Stimulated activated CD4-positive, alpha-beta T cell treated with anti-CD3 and anti-CD28 coated beads, Interleukin-4, amount 100 ng/mL, for 24 hours (primary cell): ENCODE results near the gene TBCD.

Experiments
- DNase-seq: peaks from one replicate; pipeline ENCODE4 v3.0.0-alpha.2; 2020

The TBCD gene

DNA sequence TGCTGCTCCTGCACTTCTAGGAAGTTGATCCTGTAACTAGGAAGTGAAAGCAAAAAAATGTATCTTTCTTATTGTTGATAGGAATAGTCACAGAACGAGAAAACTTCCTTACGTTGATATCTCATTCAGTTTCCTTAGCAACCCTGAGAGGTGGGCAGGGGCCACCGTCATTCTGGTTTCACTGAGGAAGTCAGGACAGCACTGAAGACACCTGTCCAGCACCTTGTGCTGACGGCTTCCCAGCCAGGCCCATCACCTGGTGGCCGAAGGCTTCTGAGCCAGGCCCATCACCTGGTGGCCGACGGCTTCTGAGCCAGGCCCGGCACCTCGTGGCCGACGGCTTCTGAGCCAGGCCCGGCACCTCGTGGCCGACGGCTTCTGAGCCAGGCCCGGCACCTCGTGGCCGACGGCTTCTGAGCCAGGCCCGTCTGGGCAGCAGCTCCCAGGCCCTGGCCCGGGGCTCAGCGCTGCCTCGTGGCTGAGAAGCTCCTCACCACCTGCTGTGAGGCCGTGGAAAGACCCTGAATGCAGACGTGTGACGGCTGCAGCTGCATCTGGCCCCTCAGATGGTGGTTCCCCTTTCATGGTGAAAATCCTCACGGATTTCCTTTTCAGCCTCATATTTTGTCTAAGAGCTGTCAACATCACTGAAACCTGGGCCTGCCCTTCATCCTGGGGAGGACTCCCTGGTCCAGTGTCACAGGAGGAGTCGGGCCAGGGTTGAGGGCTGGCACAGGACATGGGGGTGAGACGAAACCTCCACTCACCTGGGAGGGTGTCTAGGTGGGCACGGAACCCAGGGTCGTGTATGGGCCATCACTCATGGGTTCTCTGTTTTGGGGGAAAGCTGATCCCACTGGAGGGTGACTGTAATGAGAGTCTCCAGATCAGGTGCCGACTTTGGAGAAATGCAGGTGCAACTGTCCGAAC, 121.0 kb downstream of the TBCD start:
- DNase-seq = no peak

DNA sequence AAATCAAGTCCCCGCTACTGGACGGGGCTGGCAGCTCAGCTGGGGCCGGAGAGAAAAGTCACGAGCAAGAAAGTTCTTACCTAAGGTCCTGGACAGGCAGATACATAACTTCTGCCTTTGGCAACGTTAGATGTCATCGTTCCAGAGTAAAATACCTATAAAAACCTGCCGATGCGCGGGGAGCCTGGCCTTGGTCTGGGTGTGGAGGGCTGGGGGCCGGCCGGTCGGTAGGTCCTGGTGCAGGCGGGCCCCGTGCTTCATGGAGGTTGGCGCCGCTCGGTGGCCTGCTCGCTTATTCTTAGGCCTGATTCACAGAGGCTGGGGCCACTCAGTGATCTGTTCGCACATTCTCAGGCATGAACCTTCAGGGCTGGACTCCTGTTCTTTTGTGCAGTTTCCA, 121.7 kb downstream of the TBCD start:
- DNase-seq = no peak

DNA sequence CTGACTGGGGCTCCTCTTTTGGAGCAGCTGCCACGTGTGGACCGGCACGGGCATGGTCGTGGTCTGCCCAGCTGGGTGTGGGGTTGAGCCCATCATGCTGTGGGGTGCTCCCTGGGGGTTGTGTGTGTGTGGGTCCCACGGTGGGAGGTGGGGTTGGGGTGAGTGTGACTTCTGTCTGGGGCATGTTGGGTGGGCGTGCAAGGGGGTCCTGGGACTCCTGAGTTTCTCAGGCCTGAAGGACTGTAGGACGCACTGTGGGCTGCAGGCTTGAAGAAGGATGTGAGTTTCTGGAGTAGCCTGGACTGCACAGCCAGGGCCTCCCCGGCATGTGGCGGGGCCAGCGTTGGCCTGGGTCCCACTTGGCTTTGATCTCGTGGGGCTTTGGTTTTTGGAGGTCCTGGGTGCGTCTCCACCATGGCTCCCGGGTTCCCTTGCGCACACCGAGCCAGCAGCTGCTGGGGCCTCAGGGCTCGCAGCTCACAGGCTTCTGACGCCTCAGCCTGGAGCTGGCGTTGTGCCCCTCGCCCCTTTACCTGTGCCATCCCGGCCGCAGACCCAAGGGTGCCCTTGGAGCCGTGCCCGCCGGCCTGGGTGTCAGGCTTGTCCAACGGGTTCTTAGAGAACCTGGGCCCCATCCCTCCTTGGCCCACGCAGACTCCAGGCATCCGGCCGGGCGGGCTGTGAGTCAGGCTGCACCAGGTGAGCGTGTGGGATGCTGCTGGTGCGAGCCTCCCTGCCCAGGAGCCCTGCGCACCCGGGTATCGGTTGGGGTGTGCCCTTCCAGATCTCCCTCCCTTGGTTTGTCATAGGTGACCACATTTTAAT, 122.4 kb downstream of the TBCD start:
- no peak for DNase-seq

DNA sequence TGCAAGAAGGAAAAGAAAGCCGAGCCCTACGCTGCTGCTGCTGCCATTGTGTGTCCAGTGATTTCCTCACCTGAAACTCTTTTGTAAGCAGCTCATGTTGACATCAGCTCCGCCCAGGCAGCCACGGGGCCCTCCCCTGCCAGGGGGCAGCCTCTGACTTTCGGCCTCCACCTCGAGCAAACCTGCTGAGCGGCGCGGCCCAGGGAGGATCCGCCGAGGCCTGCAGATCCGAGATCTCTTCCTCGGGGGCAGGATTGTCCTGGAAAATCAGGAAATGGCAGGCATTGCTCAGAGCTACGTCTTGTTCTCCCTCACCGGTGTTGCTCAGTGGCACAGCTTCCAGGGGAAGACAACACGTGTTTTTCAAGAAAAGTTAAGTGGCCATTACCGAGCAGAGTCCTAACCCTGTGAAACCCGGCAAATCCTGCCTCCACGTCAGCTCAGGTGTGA, 123.6 kb downstream of the TBCD start:
- no peak for DNase-seq

DNA sequence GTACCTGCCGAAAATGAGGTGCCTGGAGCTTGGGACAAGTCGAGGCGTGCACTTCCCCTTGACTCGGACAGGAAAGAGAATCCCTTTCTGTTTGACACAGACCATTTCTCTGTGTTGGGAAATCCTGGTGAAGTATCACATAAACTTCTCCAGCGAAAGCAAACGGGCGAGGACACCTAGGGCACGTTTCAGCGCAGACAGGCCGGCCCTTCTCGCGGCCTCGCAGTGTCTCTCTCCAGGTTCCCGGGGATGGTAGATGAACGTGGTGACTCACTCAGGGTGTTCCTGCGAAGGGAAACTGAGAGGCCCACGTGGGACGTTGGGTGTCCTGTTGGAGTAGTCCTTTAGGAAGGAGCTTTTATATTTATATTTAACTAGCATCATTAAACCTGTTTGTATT, 124.3 kb downstream of the TBCD start:
- DNase-seq = no peak

DNA sequence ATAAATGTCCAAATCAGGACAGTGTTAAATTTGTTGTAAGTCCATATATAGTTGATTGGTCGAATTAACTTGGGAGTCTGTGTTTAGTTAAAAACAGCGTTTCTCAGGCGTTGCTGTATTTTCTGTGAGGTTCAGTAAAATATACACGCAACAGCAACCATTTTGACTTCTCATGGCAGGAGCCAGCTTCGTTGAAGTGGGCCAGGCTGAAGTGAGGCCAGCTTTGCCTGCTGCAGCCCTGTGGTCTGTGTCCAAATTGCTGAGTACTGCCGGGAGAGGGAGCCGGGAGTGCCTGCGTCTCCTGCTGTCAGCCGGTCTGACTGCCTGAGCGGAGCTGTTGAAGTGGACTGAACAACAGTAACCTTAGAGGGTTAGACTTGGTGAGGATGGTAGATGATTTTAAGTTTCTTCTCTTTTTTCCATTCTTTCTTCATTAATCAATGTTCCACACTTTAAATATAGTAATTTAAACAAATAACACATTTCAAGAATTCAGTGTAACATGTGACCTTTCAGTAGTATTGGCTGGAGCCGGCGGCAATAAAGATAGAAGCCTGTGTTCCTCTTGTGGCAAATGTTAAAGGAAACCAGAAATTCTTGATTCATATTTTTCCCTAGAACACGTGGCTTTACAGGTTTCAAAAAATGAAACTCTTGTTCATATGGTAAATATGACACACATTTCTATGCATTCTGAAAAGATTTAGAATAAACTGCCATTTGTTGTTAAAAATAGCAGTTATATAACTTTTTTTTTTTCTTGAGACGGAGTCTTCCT, 124.9 kb downstream of the TBCD start:
- DNase-seq = no peak

DNA sequence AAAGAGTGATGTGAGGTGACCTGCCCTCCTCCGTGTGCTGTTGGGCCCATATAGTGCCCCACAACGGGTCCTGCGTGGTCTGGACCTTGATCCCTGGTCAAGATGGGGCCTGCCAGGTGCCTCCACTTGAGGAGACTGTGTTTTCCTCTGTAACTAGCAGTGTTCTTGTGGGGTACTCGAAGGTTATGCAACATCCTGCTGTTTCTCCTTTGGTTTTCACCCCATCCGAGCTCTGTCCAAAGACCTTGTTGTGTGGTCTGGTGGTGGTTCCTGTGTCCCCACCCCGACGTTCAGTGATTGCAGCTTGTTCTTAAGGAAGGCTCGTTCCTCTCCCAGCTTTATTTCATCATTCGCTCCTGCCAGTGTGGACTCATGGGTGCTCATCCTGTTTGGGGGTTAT, 126.7 kb downstream of the TBCD start:
- DNase-seq = no peak

DNA sequence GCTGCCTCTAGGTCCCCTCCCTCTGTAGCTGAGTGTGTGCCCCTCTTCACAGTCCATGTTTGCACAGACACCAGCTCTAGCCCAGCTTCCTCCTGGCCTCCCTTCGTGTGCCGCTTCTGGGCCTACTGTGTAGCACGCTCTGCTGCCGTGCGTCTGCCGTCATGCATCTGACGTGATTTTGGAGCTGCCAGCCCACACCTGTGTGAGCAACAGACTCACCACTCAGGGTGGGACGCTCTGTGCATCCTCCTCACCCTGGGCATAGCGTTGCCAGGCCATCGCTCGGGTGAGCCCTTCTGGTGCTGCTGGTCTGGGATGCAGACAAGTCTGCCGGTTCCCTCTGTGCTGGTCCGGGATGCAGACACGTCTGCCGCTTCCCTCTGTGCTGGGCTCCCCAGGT, 127.4 kb downstream of the TBCD start:
- no peak for DNase-seq

DNA sequence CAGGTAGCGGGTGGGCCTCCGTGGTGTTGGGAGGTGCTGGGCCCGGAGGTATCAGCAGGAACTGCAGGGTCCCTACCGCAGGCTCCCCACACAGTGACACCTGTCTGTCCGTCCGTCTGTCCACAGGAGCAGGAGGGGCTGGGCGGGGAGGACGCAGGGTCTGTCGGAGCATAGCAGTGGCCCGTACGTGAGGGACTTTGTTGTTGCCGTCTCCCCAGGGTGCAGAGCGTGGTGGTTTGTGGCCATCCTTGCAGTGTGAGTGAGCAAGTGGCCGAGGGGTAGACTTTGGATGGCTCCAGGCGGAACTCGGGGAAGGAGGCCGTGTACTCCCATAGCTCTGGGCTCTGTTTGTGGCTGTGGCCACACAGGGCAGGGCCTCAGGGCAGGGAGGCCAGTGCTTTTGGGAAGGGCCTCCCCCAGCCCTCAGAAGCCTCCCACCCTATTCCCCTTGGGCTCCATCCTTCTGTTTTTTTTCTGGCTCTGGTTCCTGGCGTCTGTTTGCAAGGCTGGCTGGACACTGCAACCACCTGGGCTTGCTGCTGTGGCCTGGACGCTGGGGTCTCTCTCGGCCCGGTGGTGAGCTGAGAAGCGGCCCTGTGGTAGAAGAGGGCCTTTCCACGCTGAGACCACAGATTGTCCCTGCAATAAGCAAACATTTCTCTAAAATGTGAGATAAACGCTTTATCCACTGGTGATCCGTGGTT, 128.9 kb downstream of the TBCD start:
- DNase-seq = no peak

DNA sequence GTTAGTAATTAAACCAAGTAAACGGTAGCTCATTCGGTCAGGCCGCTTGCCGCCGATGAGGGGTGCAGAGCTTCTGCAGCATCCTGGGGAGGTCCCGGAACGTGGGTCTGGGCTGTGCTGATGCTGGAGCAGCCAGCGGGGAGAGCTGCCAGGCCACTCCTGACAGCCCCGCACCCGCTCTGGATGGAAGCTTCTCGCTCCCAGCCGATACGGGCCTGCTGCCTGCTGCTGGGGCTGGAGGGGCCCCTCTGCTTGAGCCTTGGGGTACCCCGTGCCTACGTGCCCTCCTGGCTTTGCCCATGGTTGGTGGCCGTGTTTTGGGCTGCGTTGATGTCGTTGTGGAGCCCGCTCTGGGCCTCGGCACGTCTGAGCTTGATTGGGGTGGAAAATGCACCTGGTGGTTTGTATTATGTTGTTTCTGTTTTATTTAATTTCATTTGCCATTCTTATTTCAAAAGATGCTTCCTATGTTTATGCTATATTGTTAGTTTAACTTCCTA, 129.5 kb downstream of the TBCD start:
- DNase-seq = no peak

DNA sequence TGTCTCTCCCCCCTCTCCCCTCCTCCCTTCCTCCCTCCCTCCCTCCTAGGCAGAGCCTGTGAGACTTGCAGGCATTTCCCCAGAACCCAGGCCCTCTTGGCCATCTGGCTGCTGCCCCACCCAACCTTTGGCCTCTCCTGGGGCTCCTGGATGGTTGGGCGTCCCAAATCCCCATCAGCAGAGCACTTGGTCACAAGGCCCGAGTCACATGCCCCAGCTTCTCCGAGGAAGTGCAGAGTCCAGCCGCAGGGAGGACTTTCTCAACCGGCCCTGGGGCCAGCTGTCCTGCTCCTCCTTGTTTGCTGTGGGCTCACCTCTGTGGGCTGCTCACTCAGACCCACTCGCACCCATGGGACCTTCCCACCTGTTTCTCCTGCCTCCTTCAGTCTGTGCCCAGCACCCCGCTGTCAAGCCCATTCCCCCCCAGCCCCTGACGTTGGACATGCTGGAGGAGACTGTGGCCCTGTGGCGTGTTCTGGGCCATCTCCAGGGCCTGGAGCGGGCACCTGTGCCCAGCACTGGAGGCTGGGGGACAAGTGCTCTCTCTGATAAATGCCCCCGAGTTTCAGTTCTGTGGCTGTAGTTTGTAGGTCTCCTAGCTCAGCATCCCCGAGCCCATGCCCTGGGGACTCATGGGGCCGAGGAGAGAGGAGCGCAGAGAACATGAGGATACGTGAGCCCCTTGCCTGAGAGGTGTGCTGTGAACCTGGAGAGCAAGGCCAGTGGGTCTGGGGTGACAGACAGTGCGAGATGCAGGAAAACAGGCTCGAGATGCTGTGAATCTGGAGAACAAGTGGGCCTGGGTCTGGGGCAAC, 130.2 kb downstream of the TBCD start:
- DNase-seq = no peak

DNA sequence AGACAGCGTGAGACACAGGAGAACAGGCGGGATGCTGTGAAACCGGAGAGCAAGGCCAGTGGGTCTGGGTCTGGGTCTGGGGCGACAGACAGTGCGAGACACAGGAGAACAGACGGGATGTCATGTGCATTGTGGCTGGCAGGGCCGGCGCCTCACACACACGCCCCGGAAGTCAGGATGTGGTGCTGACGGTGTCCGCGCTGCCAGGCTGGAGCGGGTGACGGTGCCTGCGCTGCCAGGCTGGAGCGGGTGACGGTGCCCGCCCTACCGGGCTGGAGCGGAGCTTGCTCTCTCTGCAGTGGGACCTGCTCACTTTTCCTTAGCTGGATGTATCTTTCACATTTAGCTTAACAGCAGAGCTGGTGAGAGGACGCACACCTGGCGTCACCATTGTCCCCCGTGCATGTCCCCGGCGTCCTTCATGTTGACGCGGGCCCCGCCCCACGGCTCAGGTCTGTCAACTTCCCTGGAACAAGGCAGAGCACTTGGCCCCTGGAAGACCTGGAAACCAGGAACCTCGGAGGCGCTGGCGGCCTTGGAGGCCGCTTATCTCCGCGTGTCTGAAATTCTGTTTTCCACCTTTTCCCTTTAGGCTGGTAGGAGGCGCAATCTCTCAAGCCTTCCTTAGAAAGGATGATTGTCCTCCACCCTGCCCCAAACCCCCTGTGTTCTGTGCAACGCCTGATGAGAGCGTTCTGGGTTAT, 131.0 kb downstream of the TBCD start:
- DNase-seq = peak; percentile 71

DNA sequence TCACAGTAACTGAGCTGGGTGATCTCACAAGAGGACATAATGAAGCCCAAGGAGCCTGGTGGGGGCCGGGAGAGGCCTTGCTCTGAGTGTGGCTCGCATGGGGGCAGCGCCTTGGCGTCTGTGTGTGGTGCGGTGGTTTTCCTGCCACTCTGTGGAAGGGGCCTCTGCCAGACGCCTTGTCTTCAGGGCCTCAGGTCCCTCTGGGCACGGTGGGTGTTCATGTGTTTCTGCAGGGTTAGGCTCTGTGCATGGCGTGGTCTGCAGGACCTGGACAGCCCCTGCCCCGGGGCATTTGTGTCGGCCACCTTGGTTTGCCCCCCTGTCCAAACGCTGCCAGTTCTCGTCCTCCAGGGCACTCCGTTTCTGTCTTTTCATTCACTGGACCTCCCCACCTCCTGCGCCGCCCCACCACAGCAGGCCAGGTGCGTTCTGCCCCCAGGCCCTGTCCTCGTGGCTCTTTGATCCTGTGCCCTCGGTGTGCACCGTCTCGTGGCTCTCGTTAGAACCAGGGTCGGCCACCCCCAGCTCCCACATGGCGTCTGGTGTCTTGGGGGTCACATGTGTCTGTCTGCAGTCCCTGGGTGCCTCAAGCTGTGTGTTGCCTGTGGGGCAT, 131.7 kb downstream of the TBCD start:
- no peak for DNase-seq

DNA sequence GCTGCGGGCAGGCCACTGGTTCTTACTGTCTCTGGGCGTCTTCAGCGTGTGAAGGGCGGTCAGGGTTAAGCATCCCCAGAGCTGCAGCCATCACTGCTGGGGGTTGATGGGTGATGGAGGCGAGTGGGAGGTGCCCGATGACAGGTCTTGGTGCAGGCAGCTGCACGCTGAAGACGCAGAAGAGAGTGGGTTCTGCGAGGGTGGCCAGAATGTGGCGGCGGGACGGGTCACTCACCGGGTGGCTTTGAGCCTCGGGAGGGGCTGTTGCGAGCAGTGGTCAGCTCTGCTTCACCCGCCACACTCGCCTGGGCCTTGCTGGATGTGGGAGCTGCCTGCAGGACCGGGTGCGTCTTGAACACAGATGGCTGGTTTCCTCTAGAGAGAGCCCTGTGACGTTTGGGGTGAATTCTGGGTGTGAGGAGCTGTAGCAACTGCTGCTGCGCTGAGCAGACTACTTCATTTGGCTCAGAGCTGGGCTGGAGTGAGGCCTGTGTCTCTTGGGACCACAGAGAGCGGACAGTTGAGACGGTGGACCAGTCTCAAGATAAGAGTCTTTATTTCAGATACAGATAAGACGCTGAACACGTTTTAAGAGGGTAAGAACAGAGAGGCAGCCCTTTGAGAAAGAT, 132.6 kb downstream of the TBCD start:
- no peak for DNase-seq

DNA sequence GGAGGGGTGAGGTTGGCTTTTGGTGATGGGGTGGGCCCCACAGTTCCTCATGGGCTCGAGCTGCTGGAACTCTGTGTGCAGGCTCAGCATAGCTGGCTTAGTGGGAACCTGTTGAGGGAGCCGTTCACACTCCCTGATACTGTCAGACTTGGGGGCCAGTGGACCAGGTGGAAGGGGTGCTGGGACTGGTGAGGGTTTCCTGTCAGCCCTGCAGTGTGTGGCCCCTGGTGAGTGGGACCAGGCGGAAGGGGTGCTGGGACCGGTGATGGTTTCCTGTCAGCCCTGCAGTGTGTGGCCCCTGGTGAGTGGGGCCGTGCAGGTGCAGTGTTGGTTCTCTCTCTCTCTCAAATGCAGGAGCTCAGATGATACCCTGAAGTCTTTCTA, 133.1 kb downstream of the TBCD start:
- no peak for DNase-seq

DNA sequence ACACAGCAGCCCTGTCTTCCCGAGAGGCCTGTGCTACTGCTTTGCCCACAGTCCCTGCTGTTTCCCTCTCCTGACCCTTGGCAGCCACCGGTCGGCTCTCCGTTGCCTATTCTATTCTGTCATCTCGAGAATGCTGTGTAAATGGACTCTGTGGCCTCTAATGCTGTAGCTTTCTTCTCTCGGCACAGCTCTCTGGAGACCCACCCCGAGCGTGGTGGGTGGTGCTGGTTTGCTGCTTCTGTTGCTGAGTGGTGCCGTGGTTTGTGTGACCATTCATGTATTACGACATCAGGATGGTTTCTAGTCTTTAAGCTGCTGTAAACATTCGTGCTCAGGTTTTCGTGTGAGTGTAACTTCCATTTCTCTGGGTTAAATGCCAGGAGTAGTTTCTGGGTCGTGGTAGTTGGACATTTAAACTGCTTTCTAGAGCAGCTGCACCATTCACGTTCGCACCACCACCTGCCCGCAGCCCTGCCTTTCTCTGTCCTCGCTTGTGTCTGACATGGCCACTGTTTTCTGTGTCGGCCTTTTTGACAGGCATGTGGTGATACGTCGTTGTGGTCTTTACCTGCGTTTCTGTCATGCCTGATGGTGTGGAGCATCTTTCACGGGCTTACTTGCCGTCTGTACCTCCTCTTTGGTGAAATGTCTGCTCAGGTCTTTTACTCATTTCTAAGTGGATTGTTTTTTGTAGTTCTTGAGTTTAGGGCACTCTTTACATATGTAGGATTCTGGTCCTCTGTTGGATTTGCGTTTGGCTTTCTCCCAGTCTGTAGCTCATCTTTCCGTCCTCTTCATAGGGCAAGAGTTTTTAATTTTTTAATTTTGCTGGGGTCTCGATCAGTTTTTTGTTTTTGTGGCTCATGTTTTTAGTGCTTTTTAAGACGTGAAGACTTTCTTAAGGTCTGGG, 135.6 kb downstream of the TBCD start:
- no peak for DNase-seq

DNA sequence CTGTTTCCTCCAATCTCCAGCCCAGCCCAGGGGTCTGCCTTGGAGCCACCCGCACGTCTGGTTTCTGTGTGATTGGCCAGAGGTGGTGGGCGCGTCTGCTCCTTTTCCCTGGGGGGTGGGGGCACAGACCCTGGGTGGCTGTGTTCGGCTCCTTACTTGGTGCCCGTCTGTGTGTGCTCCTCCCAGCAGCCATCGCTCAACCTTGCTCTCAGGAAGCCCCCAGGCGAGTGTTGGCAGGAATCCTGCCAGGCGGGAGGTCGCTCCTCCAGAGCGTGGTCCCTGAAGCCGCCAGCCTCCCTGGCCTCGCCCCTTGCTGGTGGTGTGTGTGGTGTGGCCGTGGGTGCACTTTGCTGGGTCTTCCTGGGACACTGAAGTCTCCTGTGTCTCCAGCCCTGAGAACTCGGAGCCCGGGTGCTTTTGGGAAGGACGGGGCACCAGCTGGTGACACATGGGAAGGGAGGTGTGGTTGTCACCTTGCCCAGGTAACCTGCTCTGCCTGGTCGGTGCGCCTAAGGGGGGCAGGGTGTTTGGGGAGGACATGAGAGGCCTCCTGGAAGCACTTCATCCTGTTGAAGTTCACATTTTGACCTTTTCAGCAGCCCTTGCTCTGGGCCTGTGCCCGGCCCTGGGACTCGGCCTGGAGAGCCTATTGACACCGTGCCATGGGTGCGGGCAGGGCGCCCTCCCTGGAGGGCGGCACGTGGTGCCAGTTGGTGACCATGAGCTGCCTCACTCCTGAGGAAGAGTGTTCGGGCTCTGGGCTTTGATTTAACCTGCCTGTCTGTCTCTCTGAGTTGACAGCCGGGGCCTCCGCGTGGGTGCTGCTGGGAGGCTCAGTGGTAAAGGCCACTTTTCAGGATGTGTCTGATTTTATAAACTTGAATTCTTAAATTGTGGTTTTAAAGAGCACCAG, 137.0 kb downstream of the TBCD start:
- no peak for DNase-seq
